ENCODE data around the gene SLC6A3. TPM values are rescaled to one million over a fixed set of nuclear protein-coding genes. Genes with fewer than 3 reads are reported as not detected.

The SLC6A3 gene
- total RNA-seq, 4 donors from 2014 or later: 0.16 TPM; not detected in 3

- no peaks in the 10 kb centered on the region for H3K9me3 ChIP-seq
- no peak overlapping the region for H3K4me3 ChIP-seq
- WGBS: 86% methylated on average over 13 of the region's 15 CpGs
- no peak overlapping the region for H3K27ac ChIP-seq
- peak in 1 of 2 donors; percentile 62 for DNase-seq (ENCODE audit: low spot score in 2 of 2)
- no peaks in the 10 kb centered on the region for H3K4me1 ChIP-seq
- TF ChIP-seq, protein P1, sequence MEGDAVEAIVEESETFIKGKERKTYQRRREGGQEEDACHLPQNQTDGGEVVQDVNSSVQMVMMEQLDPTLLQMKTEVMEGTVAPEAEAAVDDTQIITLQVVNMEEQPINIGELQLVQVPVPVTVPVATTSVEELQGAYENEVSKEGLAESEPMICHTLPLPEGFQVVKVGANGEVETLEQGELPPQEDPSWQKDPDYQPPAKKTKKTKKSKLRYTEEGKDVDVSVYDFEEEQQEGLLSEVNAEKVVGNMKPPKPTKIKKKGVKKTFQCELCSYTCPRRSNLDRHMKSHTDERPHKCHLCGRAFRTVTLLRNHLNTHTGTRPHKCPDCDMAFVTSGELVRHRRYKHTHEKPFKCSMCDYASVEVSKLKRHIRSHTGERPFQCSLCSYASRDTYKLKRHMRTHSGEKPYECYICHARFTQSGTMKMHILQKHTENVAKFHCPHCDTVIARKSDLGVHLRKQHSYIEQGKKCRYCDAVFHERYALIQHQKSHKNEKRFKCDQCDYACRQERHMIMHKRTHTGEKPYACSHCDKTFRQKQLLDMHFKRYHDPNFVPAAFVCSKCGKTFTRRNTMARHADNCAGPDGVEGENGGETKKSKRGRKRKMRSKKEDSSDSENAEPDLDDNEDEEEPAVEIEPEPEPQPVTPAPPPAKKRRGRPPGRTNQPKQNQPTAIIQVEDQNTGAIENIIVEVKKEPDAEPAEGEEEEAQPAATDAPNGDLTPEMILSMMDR (IDR thresholded peaks at IDR 0.05): peak in 1 of 2 donors; percentile 21
- no peak for TF ChIP-seq EP300 (IDR thresholded peaks at IDR 0.05)
- no peaks in the 10 kb centered on the region for H3K27me3 ChIP-seq
- H3K36me3 ChIP-seq: peaks cover 41% of the 10 kb centered on the region
Measured at GRCh38 chr5:1468247-1468612, 23.0 kb upstream of the SLC6A3 start.

DNA sequence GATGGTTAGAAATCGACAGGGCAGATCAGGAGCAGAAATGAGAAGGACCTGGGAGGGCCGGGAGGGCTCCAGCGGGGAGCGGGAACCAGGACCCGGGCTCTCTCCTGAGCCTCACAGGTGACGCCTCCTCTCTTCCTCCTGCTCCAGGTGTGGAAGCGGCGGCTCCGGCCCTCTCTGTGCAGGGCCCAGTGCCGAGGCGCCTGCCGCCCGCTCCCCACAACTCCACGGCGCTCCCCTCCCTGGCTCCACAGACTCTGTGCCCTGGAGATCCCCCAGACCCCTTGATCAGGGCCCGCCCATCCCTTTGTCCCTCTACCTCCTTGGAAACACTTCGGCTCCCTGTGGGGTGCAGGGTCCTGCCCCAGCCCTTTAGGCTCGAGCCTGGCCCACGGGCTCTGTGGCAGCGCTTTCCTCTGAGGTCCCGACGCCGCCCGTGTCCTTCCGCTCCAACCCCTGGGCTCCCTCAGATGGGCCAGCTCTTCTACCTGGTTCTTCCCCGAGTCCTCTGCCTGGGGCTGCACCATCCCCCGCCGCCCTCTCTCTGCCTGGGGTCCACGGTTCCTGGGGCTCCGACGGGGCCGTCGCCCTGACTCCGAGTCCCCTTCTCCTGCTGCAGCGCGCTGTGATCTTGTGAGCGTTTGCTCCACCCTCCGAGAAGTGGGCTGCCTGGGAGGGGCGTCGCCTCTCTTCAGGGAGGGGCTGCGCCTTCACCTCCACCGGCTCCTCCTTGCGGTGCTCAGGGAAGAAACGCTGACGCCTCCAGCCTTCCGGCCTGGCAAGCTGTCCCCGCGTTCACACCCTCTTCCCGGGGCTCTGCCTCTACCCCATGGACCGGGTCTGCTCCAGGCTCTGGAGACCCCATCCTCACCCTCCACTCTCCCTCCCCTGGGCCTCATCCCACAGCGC lies 22.4 kb upstream of the SLC6A3 start:
- TF ChIP-seq, protein P1 (IDR thresholded peaks at IDR 0.05): no peak
- TF ChIP-seq POLR2AphosphoS5 (IDR thresholded peaks at IDR 0.05) (no peak), POLR2A (IDR thresholded peaks at IDR 0.05) (no peak), EP300 (IDR thresholded peaks at IDR 0.05) (no peak)
- Histone ChIP-seq H3K4me3 (no peak overlapping the region), H3K27me3 (no peaks in the 10 kb centered on the region), H3K4me1 (no peaks in the 10 kb centered on the region), H3K36me3 (peaks cover 46% of the 10 kb centered on the region), H3K27ac (no peak overlapping the region), H3K9me3 (no peaks in the 10 kb centered on the region)
- 94% methylated on average over 39 of the region's 51 CpGs for WGBS
- peak in 1 of 2 donors; percentile 71 for DNase-seq (ENCODE audit: low spot score in 2 of 2)

- no peak overlapping the region for H3K27ac ChIP-seq
- no peaks in the 10 kb centered on the region for H3K4me1 ChIP-seq
- H3K9me3 ChIP-seq: no peaks in the 10 kb centered on the region
- 96% methylated on average over 29 of the region's 37 CpGs for WGBS
- TF ChIP-seq, protein P1 (IDR thresholded peaks at IDR 0.05): no peak
- no peak for TF ChIP-seq POLR2A (IDR thresholded peaks at IDR 0.05)
- no peak overlapping the region for H3K4me3 ChIP-seq
- peak in 1 of 2 donors; percentile 78 for DNase-seq (ENCODE audit: low spot score in 2 of 2)
- H3K36me3 ChIP-seq: peaks cover 44% of the 10 kb centered on the region
- no peaks in the 10 kb centered on the region for H3K27me3 ChIP-seq
Measured at GRCh38 chr5:1466631-1467265, 21.5 kb upstream of the SLC6A3 start.

DNA sequence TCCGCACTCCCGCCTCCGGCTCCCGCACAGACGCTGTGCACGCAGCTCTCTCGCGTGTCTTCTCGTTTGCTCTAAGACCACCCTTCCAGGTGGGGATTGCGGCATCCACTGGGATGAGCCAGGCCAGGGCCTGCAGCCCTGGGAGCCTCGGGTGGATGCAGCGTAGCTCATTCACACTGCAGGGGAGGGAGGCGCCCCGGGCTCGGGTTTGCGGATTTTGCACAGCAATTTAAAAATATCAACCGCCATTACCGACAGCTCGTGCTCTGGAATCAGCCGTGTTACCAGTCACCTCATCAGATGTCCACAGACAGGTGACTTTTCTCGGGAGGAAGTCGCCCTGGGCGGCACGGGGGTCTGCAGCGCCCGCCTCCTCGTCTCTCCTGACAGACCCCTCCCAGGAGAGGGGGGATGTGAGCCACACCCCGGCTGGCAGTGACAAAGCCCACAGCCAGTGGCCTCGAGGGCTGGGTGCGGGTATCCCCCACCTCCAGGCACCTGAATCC lies 20.8 kb upstream of the SLC6A3 start:
- Histone ChIP-seq H3K36me3 (peaks cover 50% of the 10 kb centered on the region), H3K9me3 (no peaks in the 10 kb centered on the region), H3K27ac (no peak overlapping the region), H3K4me3 (no peak overlapping the region), H3K4me1 (no peaks in the 10 kb centered on the region), H3K27me3 (no peaks in the 10 kb centered on the region)
- 95% methylated on average over 28 of the region's 30 CpGs for WGBS
- no peak for DNase-seq (ENCODE audit: low spot score in 2 of 2)
- TF ChIP-seq EP300 (IDR thresholded peaks at IDR 0.05) (no peak), POLR2AphosphoS5 (IDR thresholded peaks at IDR 0.05) (no peak), POLR2A (IDR thresholded peaks at IDR 0.05) (no peak)
- TF ChIP-seq, protein P1 (IDR thresholded peaks at IDR 0.05): no peak

- no peak for DNase-seq (ENCODE audit: low spot score in 2 of 2)
- TF ChIP-seq POLR2AphosphoS5 (IDR thresholded peaks at IDR 0.05) (no peak), EP300 (IDR thresholded peaks at IDR 0.05) (no peak), POLR2A (IDR thresholded peaks at IDR 0.05) (no peak)
- TF ChIP-seq, protein P1 (IDR thresholded peaks at IDR 0.05): no peak
- H3K4me1 ChIP-seq: no peaks in the 10 kb centered on the region
- no peak overlapping the region for H3K27ac ChIP-seq
- H3K9me3 ChIP-seq: no peaks in the 10 kb centered on the region
- H3K27me3 ChIP-seq: no peaks in the 10 kb centered on the region
- 93% methylated on average over 22 of the region's 22 CpGs for WGBS
- H3K4me3 ChIP-seq: no peak overlapping the region
- peaks cover 50% of the 10 kb centered on the region for H3K36me3 ChIP-seq
Measured at GRCh38 chr5:1465117-1465516, 19.9 kb upstream of the SLC6A3 start.

Measured in suprapubic skin (tissue), 4 donors.